ENCODE data around the gene AOPEP. TPM values are rescaled to one million over a fixed set of nuclear protein-coding genes. Genes with fewer than 3 reads are reported as not detected.

The AOPEP gene
- total RNA-seq, 1 experiment from 2014 or later, result 89.5 TPM

- H3K9me3 Mint-ChIP-seq (ENCODE audit: low read depth, unreplicated experiment), result no peaks in the 10 kb centered on the region
- H3K27ac Mint-ChIP-seq (ENCODE audit: unreplicated experiment), result no peak overlapping the region
- H3K4me3 Mint-ChIP-seq (ENCODE audit: low read depth, unreplicated experiment), result no peak overlapping the region
- TF ChIP-seq CTCF (IDR thresholded peaks at IDR 0.05; ENCODE audit: unreplicated experiment), result no peak
- DNase-seq, result no peak
- H3K36me3 Mint-ChIP-seq (ENCODE audit: insufficient read depth, unreplicated experiment), result peaks cover 72% of the 10 kb centered on the region
- intact Hi-C loops (cut with micrococcal nuclease; ENCODE audit: unreplicated experiment), result no loop called here
- no peaks in the 10 kb centered on the region for H3K27me3 Mint-ChIP-seq (ENCODE audit: unreplicated experiment)
- peaks cover 46% of the 10 kb centered on the region for H3K4me1 Mint-ChIP-seq (ENCODE audit: low read depth, unreplicated experiment)
- BruUV-seq (replicated peaks), result no TSS peak
- CTCF ChIA-PET, result interaction anchor here (0.6 kb wide), 1 partner anchor 294 kb away, joined by 6 read pairs; no protein-coding TSS in a partner anchor
Observed at GRCh38 chr9:95093586-95093985, 367.1 kb downstream of the AOPEP start.

- no peak for DNase-seq
- Mint-ChIP-seq H3K27ac (ENCODE audit: unreplicated experiment) (no peak overlapping the region), H3K9me3 (ENCODE audit: low read depth, unreplicated experiment) (no peaks in the 10 kb centered on the region), H3K4me3 (ENCODE audit: low read depth, unreplicated experiment) (no peak overlapping the region), H3K27me3 (ENCODE audit: unreplicated experiment) (no peaks in the 10 kb centered on the region), H3K36me3 (ENCODE audit: insufficient read depth, unreplicated experiment) (peaks cover 70% of the 10 kb centered on the region), H3K4me1 (ENCODE audit: low read depth, unreplicated experiment) (peaks cover 46% of the 10 kb centered on the region)
- no TSS peak for BruUV-seq (replicated peaks)
- no peak for TF ChIP-seq CTCF (IDR thresholded peaks at IDR 0.05; ENCODE audit: unreplicated experiment)
- intact Hi-C loops (cut with micrococcal nuclease; ENCODE audit: unreplicated experiment), result no loop called here
- CTCF ChIA-PET, result no interaction called here
Observed at GRCh38 chr9:95094002-95094401, 367.5 kb downstream of the AOPEP start.

- no peak overlapping the region for H3K4me3 Mint-ChIP-seq (ENCODE audit: low read depth, unreplicated experiment)
- H3K27ac Mint-ChIP-seq (ENCODE audit: unreplicated experiment), result no peak overlapping the region
- no TSS peak for BruUV-seq (replicated peaks)
Observed at GRCh38 chr9:95095641-95096355, 369.3 kb downstream of the AOPEP start.

GRCh38 chr9:95096381-95096780 lies 369.9 kb downstream of the AOPEP start:
- no peaks in the 10 kb centered on the region for H3K9me3 Mint-ChIP-seq (ENCODE audit: low read depth, unreplicated experiment)
- H3K4me1 Mint-ChIP-seq (ENCODE audit: low read depth, unreplicated experiment), result peaks cover 25% of the 10 kb centered on the region
- no peak for TF ChIP-seq CTCF (IDR thresholded peaks at IDR 0.05; ENCODE audit: unreplicated experiment)
- CTCF ChIA-PET, result no interaction called here
- no peak overlapping the region for H3K27ac Mint-ChIP-seq (ENCODE audit: unreplicated experiment)
- BruUV-seq (replicated peaks), result no TSS peak
- H3K4me3 Mint-ChIP-seq (ENCODE audit: low read depth, unreplicated experiment), result no peak overlapping the region
- no peak for DNase-seq
- intact Hi-C loops (cut with micrococcal nuclease; ENCODE audit: unreplicated experiment), result no loop called here
- H3K27me3 Mint-ChIP-seq (ENCODE audit: unreplicated experiment), result no peaks in the 10 kb centered on the region
- peaks cover 62% of the 10 kb centered on the region for H3K36me3 Mint-ChIP-seq (ENCODE audit: insufficient read depth, unreplicated experiment)

More at GRCh38 chr9:95095641-95096355, 369.3 kb downstream of the AOPEP start:
- CTCF ChIA-PET, result no interaction called here
- H3K27me3 Mint-ChIP-seq (ENCODE audit: unreplicated experiment), result no peaks in the 10 kb centered on the region
- no peaks in the 10 kb centered on the region for H3K9me3 Mint-ChIP-seq (ENCODE audit: low read depth, unreplicated experiment)
- H3K4me1 Mint-ChIP-seq (ENCODE audit: low read depth, unreplicated experiment), result peaks cover 28% of the 10 kb centered on the region
- TF ChIP-seq CTCF (IDR thresholded peaks at IDR 0.05; ENCODE audit: unreplicated experiment), result no peak
- no peak for DNase-seq
- intact Hi-C loops (cut with micrococcal nuclease; ENCODE audit: unreplicated experiment), result no loop called here
- peaks cover 64% of the 10 kb centered on the region for H3K36me3 Mint-ChIP-seq (ENCODE audit: insufficient read depth, unreplicated experiment)
